HepG2 (cell line): ENCODE data around the gene CFAP100. TPM values are rescaled to one million over a fixed set of nuclear protein-coding genes. Genes with fewer than 3 reads are reported as not detected.

Experiments
- ATAC-seq: fragments of 200-7000 bp; cut with Tn5 transposase; 3 replicates; pipeline ENCODE4 v1.9.1; 2020; ENCODE audit warnings: mild to moderate bottlenecking, moderate library complexity
- BruUV-seq: library from RNA; stranded (reverse); fragments of 400-500 nt; replicated peaks from 2 replicates; lab custom pipeline; 2021; lab: Mats Ljungman, UMichigan
- CTCF ChIA-PET: fragments of 300-600 bp; formaldehyde crosslinking; extraction: SDS; loops from one replicate; lab custom pipeline; 2021; ENCODE audit warnings: low total read pairs, inconsistent platforms, low intra/inter-chr PET ratio; lab: Yijun Ruan, JAX
- POLR2A ChIA-PET: fragments of 350-600 bp; sonication (Branson Sonifier 250); formaldehyde crosslinking; loops from one replicate; lab custom pipeline; 2020; ENCODE audit warnings: antibody characterized with exemption, inconsistent platforms; lab: Yijun Ruan, JAX
- DNase-seq: peaks from one replicate; pipeline ENCODE4 v3.0.0-alpha.2; 2015; ENCODE audit warnings: low spot score
- FAIRE-seq: peaks from 3 replicates; lab custom pipeline; 2011; peaks lifted over from hg19 to GRCh38; lab: Jason Lieb, UNC
- H2AFZ ChIP-seq: one replicate; pipeline ENCODE4 v1.6.1; 2011; ENCODE audit warnings: low read length, inconsistent platforms
- H3K27ac ChIP-seq: fragments of 300-600 bp; 3 replicates; pipeline ENCODE4 v1.8.0; 2011; ENCODE audit warnings: mixed run types, mild to moderate bottlenecking, mixed read lengths, low read length, inconsistent platforms; ENCODE audit not compliant: insufficient read depth; ENCODE audit errors: extremely low read length
- H3K27me3 ChIP-seq, 2 experiments: fragments of 200-600 bp in 1 of 2; 2 replicates in 1 of 2; 3 replicates in 1 of 2; pipeline versions ENCODE4 v1.6.0 to v1.8.0; 2011; ENCODE audit warnings: low read length in 2 of 2, mild to moderate bottlenecking in 2 of 2, moderate library complexity in 2 of 2, inconsistent platforms in 1 of 2; ENCODE audit not compliant: insufficient read depth in 2 of 2, control insufficient read depth in 1 of 2
- H3K36me3 ChIP-seq, 2 experiments: fragments of 200-600 bp in 1 of 2; replicated peaks in 1 of 2; 2 replicates in 1 of 2; 3 replicates in 1 of 2; pipeline versions ENCODE4 v1.5.1 to v1.8.0; 2011; ENCODE audit warnings: low read length in 2 of 2, inconsistent platforms in 1 of 2; ENCODE audit not compliant: insufficient read depth in 2 of 2, control insufficient read depth in 1 of 2
- H3K4me1 ChIP-seq: 2 replicates; pipeline ENCODE4 v1.5.1; 2012; ENCODE audit warnings: low read length, inconsistent platforms; ENCODE audit not compliant: insufficient read depth
- H3K4me2 ChIP-seq: 2 replicates; pipeline ENCODE4 v1.6.0; 2011; ENCODE audit warnings: low read depth, low read length, inconsistent platforms
- H3K4me3 ChIP-seq, 3 experiments: fragments of 200-600 bp in 1 of 3; sonication (generic), shearing (Covaris generic) in 1 of 3; replicated peaks in 1 of 3; 2 replicates each; pipeline ENCODE4 v1.5.1; 2011 to 2016; ENCODE audit warnings: low read length in 3 of 3, inconsistent platforms in 2 of 3, low read depth in 2 of 3, mild to moderate bottlenecking in 2 of 3, control low read depth in 1 of 3, mixed read lengths in 1 of 3; ENCODE audit not compliant: insufficient read depth in 1 of 3
- H3K79me2 ChIP-seq: one replicate; pipeline ENCODE4 v1.6.1; 2011; ENCODE audit warnings: low read length, inconsistent platforms; ENCODE audit not compliant: insufficient read depth
- H3K9ac ChIP-seq: 2 replicates; pipeline ENCODE4 v1.6.0; 2011; ENCODE audit warnings: mild to moderate bottlenecking, low read depth, low read length, inconsistent platforms; ENCODE audit not compliant: insufficient read depth
- H3K9me3 ChIP-seq: 2 replicates; pipeline ENCODE4 v1.5.1; 2012; ENCODE audit warnings: mild to moderate bottlenecking, low read length
- H4K20me1 ChIP-seq: 2 replicates; pipeline ENCODE4 v1.6.0; 2011; ENCODE audit warnings: inconsistent platforms, mild to moderate bottlenecking, low read length, moderate library complexity; ENCODE audit not compliant: insufficient read depth
- ETV5 ChIP-seq: IDR thresholded peaks from 2 replicates; pipeline ENCODE4 v1.6.1; 2018; ENCODE audit warnings: missing biosample characterization, missing genetic modification reagents, inconsistent platforms, borderline replicate concordance
- HDAC1 ChIP-seq: sonication (generic); formaldehyde crosslinking; IDR thresholded peaks from 2 replicates; pipeline ENCODE4 v1.5.1; 2020; ENCODE audit warnings: mild to moderate bottlenecking, missing genetic modification reagents
- HOXA5 ChIP-seq: sonication (generic); formaldehyde crosslinking; IDR thresholded peaks from 2 replicates; pipeline ENCODE4 v1.4.0; 2020; ENCODE audit warnings: missing genetic modification reagents
- HOXD1 ChIP-seq: sonication (generic); formaldehyde crosslinking; IDR thresholded peaks from 2 replicates; pipeline ENCODE4 v1.5.0; 2020; ENCODE audit warnings: missing genetic modification reagents
- MATR3 ChIP-seq: sonication (generic); formaldehyde crosslinking; IDR thresholded peaks from 2 replicates; pipeline ENCODE4 v1.4.0; 2020; ENCODE audit warnings: missing genetic modification reagents
- NFKB2 ChIP-seq: sonication (generic); formaldehyde crosslinking; IDR thresholded peaks from 2 replicates; pipeline ENCODE4 v1.4.0; 2020; ENCODE audit warnings: missing genetic modification reagents, borderline replicate concordance
- NR1H2 ChIP-seq: sonication (generic); formaldehyde crosslinking; IDR thresholded peaks from 2 replicates; pipeline ENCODE4 v1.8.1; 2022; ENCODE audit warnings: low read depth, missing genetic modification reagents, borderline replicate concordance
- REXO4 ChIP-seq: sonication (generic); formaldehyde crosslinking; IDR thresholded peaks from 2 replicates; pipeline ENCODE4 v1.8.0; 2022; ENCODE audit warnings: missing genetic modification reagents, mild to moderate bottlenecking, borderline replicate concordance
- SNRNP70 ChIP-seq: fragments of 200-400 bp; formaldehyde crosslinking; IDR thresholded peaks from 2 replicates; pipeline ENCODE4 v1.6.1; 2017; ENCODE audit warnings: mild to moderate bottlenecking, low read depth, low read length, moderate library complexity
- SRF ChIP-seq: IDR thresholded peaks from 2 replicates; pipeline ENCODE4 v1.6.1; 2011; ENCODE audit warnings: mild to moderate bottlenecking, low read depth, low read length, moderate library complexity
- ZBTB42 ChIP-seq: sonication (generic); formaldehyde crosslinking; IDR thresholded peaks from 2 replicates; pipeline ENCODE4 v1.5.0; 2020; ENCODE audit warnings: mild to moderate bottlenecking, missing genetic modification reagents
- ZFP41 ChIP-seq: sonication (generic); formaldehyde crosslinking; IDR thresholded peaks from 2 replicates; pipeline ENCODE4 v1.4.0; 2020; ENCODE audit warnings: mild to moderate bottlenecking, missing genetic modification reagents, borderline replicate concordance
- ZNF160 ChIP-seq: sonication (generic); formaldehyde crosslinking; IDR thresholded peaks from 2 replicates; pipeline ENCODE4 v1.8.0; 2022; ENCODE audit warnings: mild to moderate bottlenecking, inconsistent platforms, missing genetic modification reagents
- ZNF180 ChIP-seq: sonication (generic); formaldehyde crosslinking; IDR thresholded peaks from 2 replicates; pipeline ENCODE4 v1.4.0; 2020; ENCODE audit warnings: low read depth, missing genetic modification reagents, borderline replicate concordance
- ZNF292 ChIP-seq: sonication (generic); formaldehyde crosslinking; IDR thresholded peaks from 2 replicates; pipeline ENCODE4 v1.8.1; 2022; ENCODE audit warnings: mild to moderate bottlenecking, low read depth, missing genetic modification reagents, borderline replicate concordance
- ZNF577 ChIP-seq: sonication (generic); formaldehyde crosslinking; IDR thresholded peaks from 2 replicates; pipeline ENCODE4 v1.4.0; 2020; ENCODE audit warnings: mild to moderate bottlenecking, low read depth, missing genetic modification reagents, borderline replicate concordance
- ZNF788 ChIP-seq: sonication (generic); formaldehyde crosslinking; IDR thresholded peaks from 2 replicates; pipeline ENCODE4 v1.5.0; 2020; ENCODE audit warnings: mild to moderate bottlenecking, missing genetic modification reagents, borderline replicate concordance
- ZZZ3 ChIP-seq: sonication (generic); formaldehyde crosslinking; IDR thresholded peaks from 2 replicates; pipeline ENCODE4 v1.4.0; 2020; ENCODE audit warnings: missing genetic modification reagents, mild to moderate bottlenecking, borderline replicate concordance
- WGBS: methylation state at CpG from one replicate; pipeline ENCODE4 v1.1.6; 2017; ENCODE audit warnings: low lambda C conversion rate; 5-methylcytosine and 5-hydroxymethylcytosine counted together
- in situ Hi-C: cut with HindIII; loops from 2 replicates; pipeline ENCODE4 v1.10.0; 2017; ENCODE audit warnings: low pct_unique_long_range_greater_than_20kb; ENCODE audit not compliant: extremely low pct_ligation_motif_present
- intact Hi-C: fragments of 100-400 bp; cut with micrococcal nuclease; formaldehyde crosslinking; loops from one replicate; pipeline ENCODE4 v1.10.0; 2022; ENCODE audit not compliant: unreplicated experiment
- polyA plus RNA-seq, 8 experiments: library from polyadenylated mRNA; depleted of rRNA in 3 of 8; stranded (reverse) in 7 of 8; unstranded in 1 of 8; fragments of >200 nt; fragmentation: Illumina TruSeq in 4 of 8; extraction: Trizol in 4 of 8; gene quantifications; 2 replicates each; pipeline versions ENCODE4 v1.2.1 to v1.2.3, GENCODE V29; 2011 to 2016; ENCODE audit warnings: low read depth in 4 of 8, missing spikeins in 1 of 8, mixed read lengths in 1 of 8; ENCODE audit not compliant: insufficient read depth in 1 of 8
- total RNA-seq, 5 experiments: library from RNA; depleted of rRNA; stranded (reverse); fragments of >200 nt; fragmentation: Illumina TruSeq; extraction: Trizol; gene quantifications; 2 replicates each; pipeline ENCODE4 v1.2.3, GENCODE V29; 2016; ENCODE audit warnings: low read depth in 1 of 5
- TF ChIP-seq, protein P1 (sequence below): conservative IDR thresholded peaks from 2 replicates; pipeline ENCODE4 v1.6.1; 2018; ENCODE audit warnings: missing genetic modification reagents
- TF ChIP-seq, protein P2 (sequence below): sonication (generic); formaldehyde crosslinking; IDR thresholded peaks from 2 replicates; pipeline ENCODE4 v1.9.0; 2021; ENCODE audit warnings: missing genetic modification reagents, borderline replicate concordance

CFAP100 gene
- total and polyA plus RNA-seq, 2 of the 13 experiments (the other 11 are each of a cell fraction or from before 2014, with no cell fraction given), result 0.32 TPM; not detected in 1

DNA sequence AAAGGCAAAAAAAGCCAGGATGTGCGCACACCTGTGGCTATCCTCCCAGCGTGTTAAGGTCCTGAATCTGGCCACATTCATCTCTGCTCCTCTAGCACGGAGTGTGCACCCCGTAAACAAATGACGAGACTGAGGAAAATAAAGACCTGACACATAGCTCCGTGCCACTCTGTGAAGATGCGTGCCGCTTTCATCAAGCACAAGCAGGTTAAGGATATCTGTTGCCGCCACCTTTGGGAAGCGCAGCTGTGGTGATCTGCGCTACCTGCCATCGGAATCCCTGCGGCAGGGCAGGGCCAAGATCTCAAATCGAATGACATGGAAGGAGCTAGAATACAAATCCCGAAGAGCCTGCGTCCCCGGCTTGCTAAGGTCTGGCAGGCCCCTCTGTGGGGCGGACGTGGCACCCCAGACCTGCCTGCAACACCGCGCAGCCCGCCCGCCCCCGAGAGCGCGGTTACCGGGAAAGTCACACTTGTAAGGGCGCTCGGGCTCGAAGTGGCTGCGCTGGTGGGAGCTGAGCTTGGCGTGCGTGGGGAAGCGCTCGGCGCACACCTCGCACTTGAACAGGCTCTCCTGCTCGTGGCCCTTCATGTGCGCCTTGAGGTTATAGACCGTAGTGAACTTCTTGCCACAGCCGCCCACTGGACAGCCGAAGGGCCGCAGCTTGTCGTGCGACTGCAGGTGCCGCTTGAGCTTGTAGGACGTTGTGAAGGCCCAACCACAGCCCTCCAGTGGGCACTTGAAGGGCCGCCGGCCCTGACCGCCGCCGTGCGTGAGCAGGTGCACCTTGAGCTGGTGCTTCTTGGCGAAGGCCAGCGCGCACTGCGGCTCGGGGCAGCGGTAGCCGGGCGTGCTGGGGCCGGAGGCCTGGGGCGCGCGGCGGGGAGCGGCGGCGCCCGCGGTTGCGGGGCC lies 80.0 kb downstream of the CFAP100 start:
- peaks cover 6 to 17% of the 10 kb centered on the region in 2 experiments for H3K36me3 ChIP-seq
- no peaks in the 10 kb centered on the region for H3K9me3 ChIP-seq
- in situ Hi-C loops, result no loop called here
- H2AFZ ChIP-seq, result no peak overlapping the region
- intact Hi-C loops, result no loop called here
- no TSS peak for BruUV-seq
- peak overlapping the region; percentile 90 for H3K27ac ChIP-seq
- 2% methylated on average over 26 of the region's 72 CpGs for WGBS
- CTCF ChIA-PET, result no interaction called here
- peak overlapping the region; percentile 95 for H3K9ac ChIP-seq
- FAIRE-seq (no peak), ATAC-seq (peak; percentile 26), DNase-seq (no peak)
- H3K4me1 ChIP-seq, result peaks cover 63% of the 10 kb centered on the region
- peak overlapping the region; percentile 87 for H3K4me2 ChIP-seq
- H3K79me2 ChIP-seq, result peaks cover 49% of the 10 kb centered on the region
- H3K27me3 ChIP-seq, result no peaks in the 10 kb centered on the region; a peak in 1 of 5 replicates
- peaks cover 21% of the 10 kb centered on the region for H4K20me1 ChIP-seq
- peak overlapping the region; percentile 68 to 95 (median 76) for H3K4me3 ChIP-seq
- POLR2A ChIA-PET, result interaction anchor here (1.1 to 3.6 kb wide), 13 partner anchors 9 to 295 kb away, joined by 3 to 39 read pairs (median 9); partner anchors contain the start of genes ALDH1L1, CHST13 and KLF15
- TF ChIP-seq NFKB2 (CRISPR knock-in tag), result peak; percentile 57; the same call in 1 of the 2 replicates
- TF ChIP-seq REXO4 (CRISPR knock-in tag), result 0 out of 2 replicates have a peak, but pooled peaks have one; percentile 26
- no peak for TF ChIP-seq NR1H2 (CRISPR knock-in tag)
- TF ChIP-seq, protein P1, sequence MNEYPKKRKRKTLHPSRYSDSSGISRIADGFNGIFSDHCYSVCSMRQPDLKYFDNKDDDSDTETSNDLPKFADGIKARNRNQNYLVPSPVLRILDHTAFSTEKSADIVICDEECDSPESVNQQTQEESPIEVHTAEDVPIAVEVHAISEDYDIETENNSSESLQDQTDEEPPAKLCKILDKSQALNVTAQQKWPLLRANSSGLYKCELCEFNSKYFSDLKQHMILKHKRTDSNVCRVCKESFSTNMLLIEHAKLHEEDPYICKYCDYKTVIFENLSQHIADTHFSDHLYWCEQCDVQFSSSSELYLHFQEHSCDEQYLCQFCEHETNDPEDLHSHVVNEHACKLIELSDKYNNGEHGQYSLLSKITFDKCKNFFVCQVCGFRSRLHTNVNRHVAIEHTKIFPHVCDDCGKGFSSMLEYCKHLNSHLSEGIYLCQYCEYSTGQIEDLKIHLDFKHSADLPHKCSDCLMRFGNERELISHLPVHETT (CRISPR knock-in tag), result peak; percentile 25; the same call in 1 of the 2 replicates
- no peak for TF ChIP-seq ETV5 (CRISPR knock-in tag)
- TF ChIP-seq ZZZ3 (CRISPR knock-in tag), result no peak
- TF ChIP-seq ZFP41 (CRISPR knock-in tag), result no peak
- 0 out of 2 replicates have a peak, but pooled peaks have one; percentile 3 for TF ChIP-seq ZNF292
- TF ChIP-seq SRF, result no peak
- TF ChIP-seq ZBTB42 (CRISPR knock-in tag), result 0 out of 2 replicates have a peak, but pooled peaks have one; percentile 39
- no peak for TF ChIP-seq MATR3 (CRISPR knock-in tag)
- 0 out of 2 replicates have a peak, but pooled peaks have one; percentile 9 for TF ChIP-seq HDAC1 (CRISPR knock-in tag)
- TF ChIP-seq SNRNP70, result no peak
- 0 out of 2 replicates have a peak, but pooled peaks have one; percentile 8 for TF ChIP-seq HOXD1 (CRISPR knock-in tag)
- TF ChIP-seq ZNF180 (CRISPR knock-in tag), result no peak
- no peak for TF ChIP-seq ZNF577 (CRISPR knock-in tag)
- TF ChIP-seq ZNF788 (CRISPR knock-in tag), result 0 out of 2 replicates have a peak, but pooled peaks have one; percentile 32
- 0 out of 2 replicates have a peak, but pooled peaks have one; percentile 52 for TF ChIP-seq HOXA5
- TF ChIP-seq, protein P2, sequence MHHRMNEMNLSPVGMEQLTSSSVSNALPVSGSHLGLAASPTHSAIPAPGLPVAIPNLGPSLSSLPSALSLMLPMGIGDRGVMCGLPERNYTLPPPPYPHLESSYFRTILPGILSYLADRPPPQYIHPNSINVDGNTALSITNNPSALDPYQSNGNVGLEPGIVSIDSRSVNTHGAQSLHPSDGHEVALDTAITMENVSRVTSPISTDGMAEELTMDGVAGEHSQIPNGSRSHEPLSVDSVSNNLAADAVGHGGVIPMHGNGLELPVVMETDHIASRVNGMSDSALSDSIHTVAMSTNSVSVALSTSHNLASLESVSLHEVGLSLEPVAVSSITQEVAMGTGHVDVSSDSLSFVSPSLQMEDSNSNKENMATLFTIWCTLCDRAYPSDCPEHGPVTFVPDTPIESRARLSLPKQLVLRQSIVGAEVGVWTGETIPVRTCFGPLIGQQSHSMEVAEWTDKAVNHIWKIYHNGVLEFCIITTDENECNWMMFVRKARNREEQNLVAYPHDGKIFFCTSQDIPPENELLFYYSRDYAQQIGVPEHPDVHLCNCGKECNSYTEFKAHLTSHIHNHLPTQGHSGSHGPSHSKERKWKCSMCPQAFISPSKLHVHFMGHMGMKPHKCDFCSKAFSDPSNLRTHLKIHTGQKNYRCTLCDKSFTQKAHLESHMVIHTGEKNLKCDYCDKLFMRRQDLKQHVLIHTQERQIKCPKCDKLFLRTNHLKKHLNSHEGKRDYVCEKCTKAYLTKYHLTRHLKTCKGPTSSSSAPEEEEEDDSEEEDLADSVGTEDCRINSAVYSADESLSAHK (CRISPR knock-in tag), result no peak
- peak; percentile 54; the same call in 1 of the 2 replicates for TF ChIP-seq ZNF160 (CRISPR knock-in tag)
